Hepatocyte (in vitro differentiated cells): ENCODE results near the gene MVB12B. TPM values are rescaled to one million over a fixed set of nuclear protein-coding genes. Genes with fewer than 3 reads are reported as not detected.

Source experiments
- DNase-seq: peaks from one replicate; pipeline ENCODE4 v3.0.0-alpha.2; 2016; ENCODE audit warnings: low spot score
- H2AFZ ChIP-seq: fragments of 200-600 bp; sonication (generic); 2 replicates; pipeline ENCODE4 v1.6.0; 2016; ENCODE audit warnings: antibody characterized with exemption, mild to moderate bottlenecking
- H3K27ac ChIP-seq: fragments of 200-600 bp; sonication (generic); 2 replicates; pipeline ENCODE4 v1.5.1; 2016; ENCODE audit warnings: mild to moderate bottlenecking
- H3K27me3 ChIP-seq: fragments of 200-600 bp; sonication (generic); 2 replicates; pipeline ENCODE4 v1.6.1; 2016
- H3K36me3 ChIP-seq: fragments of 200-600 bp; sonication (generic); replicated peaks from 2 replicates; pipeline ENCODE4 v1.5.1; 2016; ENCODE audit warnings: low read depth; ENCODE audit not compliant: insufficient read depth
- H3K4me1 ChIP-seq: fragments of 200-600 bp; sonication (generic); 2 replicates; pipeline ENCODE4 v1.5.1; 2016; ENCODE audit warnings: mild to moderate bottlenecking, moderate library complexity; ENCODE audit not compliant: insufficient read depth
- H3K4me2 ChIP-seq: fragments of 200-600 bp; sonication (generic); 2 replicates; pipeline ENCODE4 v1.6.0; 2016
- H3K4me3 ChIP-seq: fragments of 200-600 bp; sonication (generic); 2 replicates; pipeline ENCODE4 v1.5.1; 2016; ENCODE audit warnings: mild to moderate bottlenecking
- H3K79me2 ChIP-seq: fragments of 200-600 bp; sonication (generic); 2 replicates; pipeline ENCODE4 v1.6.0; 2017; ENCODE audit warnings: mild to moderate bottlenecking
- H3K9me2 ChIP-seq: fragments of 200-600 bp; sonication (generic); replicated peaks from 2 replicates; pipeline ENCODE4 v1.6.0; 2017; ENCODE audit warnings: mild to moderate bottlenecking; ENCODE audit not compliant: insufficient read depth
- H3K9me3 ChIP-seq: fragments of 200-600 bp; sonication (generic); 2 replicates; pipeline ENCODE4 v1.5.1; 2016; ENCODE audit warnings: low read depth, mild to moderate bottlenecking
- H4K20me1 ChIP-seq: fragments of 200-600 bp; sonication (generic); 2 replicates; pipeline ENCODE4 v1.6.0; 2016; ENCODE audit warnings: mild to moderate bottlenecking; ENCODE audit not compliant: insufficient read depth, poor library complexity, severe bottlenecking
- EZH2 ChIP-seq: fragments of 200-600 bp; sonication (generic); IDR thresholded peaks from 2 replicates; pipeline ENCODE4 v1.6.1; 2016; ENCODE audit warnings: antibody characterized with exemption, mild to moderate bottlenecking, borderline replicate concordance
- EZH2phosphoT487 ChIP-seq: fragments of 200-600 bp; sonication (generic); IDR thresholded peaks from one replicate; pipeline ENCODE4 v1.6.1; 2018; ENCODE audit warnings: antibody characterized with exemption, mild to moderate bottlenecking, low read depth, moderate library complexity; ENCODE audit not compliant: unreplicated experiment, severe bottlenecking
- WGBS: methylation state at CpG from one replicate; pipeline ENCODE4 v1.1.6; 2016; ENCODE audit warnings: low lambda C conversion rate; ENCODE audit errors: missing lambda C conversion rate; 5-methylcytosine and 5-hydroxymethylcytosine counted together
- polyA plus RNA-seq: library from polyadenylated mRNA; unstranded; fragments of >200 nt; fragmentation: Nextera tagmentation; extraction: Ambion mirVana; gene quantifications from 2 replicates; pipeline ENCODE4 v1.2.1, GENCODE V29; 2016
- total RNA-seq: library from RNA; depleted of rRNA; stranded (reverse); fragments of >200 nt; gene quantifications from 2 replicates; pipeline ENCODE4 v1.2.3, GENCODE V29; 2014
- TF ChIP-seq, protein P1 (sequence below): fragments of 200-600 bp; sonication (generic); IDR thresholded peaks from 2 replicates; pipeline ENCODE4 v1.5.1; 2016; ENCODE audit warnings: antibody characterized with exemption, mild to moderate bottlenecking; ENCODE audit not compliant: poor library complexity

The MVB12B gene
- total and polyA plus RNA-seq, 2 experiments from 2014 or later: 11.8 to 12.1 TPM

GRCh38 chr9:126437701-126438100 is 111.1 kb downstream of the MVB12B start:
- no peaks in the 10 kb centered on the region for H3K27me3 ChIP-seq
- TF ChIP-seq EZH2phosphoT487: no peak
- no peak for TF ChIP-seq EZH2
- TF ChIP-seq, protein P1, sequence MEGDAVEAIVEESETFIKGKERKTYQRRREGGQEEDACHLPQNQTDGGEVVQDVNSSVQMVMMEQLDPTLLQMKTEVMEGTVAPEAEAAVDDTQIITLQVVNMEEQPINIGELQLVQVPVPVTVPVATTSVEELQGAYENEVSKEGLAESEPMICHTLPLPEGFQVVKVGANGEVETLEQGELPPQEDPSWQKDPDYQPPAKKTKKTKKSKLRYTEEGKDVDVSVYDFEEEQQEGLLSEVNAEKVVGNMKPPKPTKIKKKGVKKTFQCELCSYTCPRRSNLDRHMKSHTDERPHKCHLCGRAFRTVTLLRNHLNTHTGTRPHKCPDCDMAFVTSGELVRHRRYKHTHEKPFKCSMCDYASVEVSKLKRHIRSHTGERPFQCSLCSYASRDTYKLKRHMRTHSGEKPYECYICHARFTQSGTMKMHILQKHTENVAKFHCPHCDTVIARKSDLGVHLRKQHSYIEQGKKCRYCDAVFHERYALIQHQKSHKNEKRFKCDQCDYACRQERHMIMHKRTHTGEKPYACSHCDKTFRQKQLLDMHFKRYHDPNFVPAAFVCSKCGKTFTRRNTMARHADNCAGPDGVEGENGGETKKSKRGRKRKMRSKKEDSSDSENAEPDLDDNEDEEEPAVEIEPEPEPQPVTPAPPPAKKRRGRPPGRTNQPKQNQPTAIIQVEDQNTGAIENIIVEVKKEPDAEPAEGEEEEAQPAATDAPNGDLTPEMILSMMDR: no peak
- H3K4me2 ChIP-seq: no peak overlapping the region
- no peaks in the 10 kb centered on the region for H3K9me2 ChIP-seq
- WGBS: 95% methylated on average over 2 of the region's 2 CpGs
- no peak for DNase-seq
- no peaks in the 10 kb centered on the region for H3K36me3 ChIP-seq
- no peaks in the 10 kb centered on the region for H3K9me3 ChIP-seq
- peaks cover 5% of the 10 kb centered on the region for H3K4me1 ChIP-seq
- H4K20me1 ChIP-seq: no peaks in the 10 kb centered on the region
- H3K27ac ChIP-seq: no peak overlapping the region
- H3K79me2 ChIP-seq: no peaks in the 10 kb centered on the region
- no peak overlapping the region for H2AFZ ChIP-seq
- H3K4me3 ChIP-seq: no peak overlapping the region

DNA sequence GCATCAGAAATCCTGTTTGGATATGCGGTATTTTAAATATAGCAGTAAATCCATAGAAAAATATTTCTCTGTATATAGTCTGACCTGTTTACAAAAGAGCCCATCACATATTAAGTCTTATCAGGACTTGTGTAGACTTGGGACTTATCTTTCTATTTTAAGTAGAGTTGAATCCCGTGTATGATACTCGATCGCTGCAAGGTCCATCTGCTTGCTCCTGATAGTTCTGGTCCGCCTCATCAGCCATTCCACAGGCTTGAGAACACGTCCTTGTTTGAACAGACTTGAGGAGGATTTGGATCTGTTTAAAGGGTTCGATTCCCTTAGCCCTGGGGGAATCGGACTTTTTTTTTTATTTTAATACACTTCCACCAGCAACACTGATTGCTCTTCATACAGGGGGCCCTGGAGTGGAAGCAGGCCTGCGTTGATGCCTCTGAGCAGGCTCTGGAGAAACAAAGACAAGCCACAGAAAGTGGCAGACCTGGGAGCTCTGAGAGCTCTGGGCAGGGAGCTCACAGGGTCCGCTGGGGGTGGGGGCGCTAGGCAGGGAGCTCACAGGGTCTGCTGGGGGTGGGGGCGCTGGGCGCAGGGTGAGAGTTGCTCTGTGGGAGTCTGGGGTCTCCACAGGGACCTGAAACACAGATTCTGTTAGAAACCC is 112.2 kb downstream of the MVB12B start:
- peaks cover 5% of the 10 kb centered on the region for H3K4me1 ChIP-seq

DNA sequence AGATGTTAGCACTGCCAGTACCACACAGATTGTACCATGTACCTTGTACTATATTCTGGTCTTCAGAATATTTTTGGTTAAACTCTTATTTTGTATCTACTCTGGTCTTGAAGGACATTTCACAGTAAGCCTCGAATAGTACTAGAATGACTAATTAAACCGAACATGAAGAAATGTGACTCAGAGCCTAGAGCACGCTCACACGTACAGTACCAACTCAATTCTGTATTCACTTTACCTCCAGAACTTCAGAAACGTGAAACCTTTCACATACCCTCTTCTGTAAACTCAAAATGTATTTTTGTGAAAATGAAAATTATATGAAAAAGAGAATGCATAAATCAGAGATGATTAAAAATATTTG is 112.8 kb downstream of the MVB12B start:
- Histone ChIP-seq H3K27ac (no peak overlapping the region), H3K9me2 (no peaks in the 10 kb centered on the region), H3K4me1 (peaks cover 5% of the 10 kb centered on the region), H3K9me3 (no peaks in the 10 kb centered on the region), H3K4me2 (no peak overlapping the region), H4K20me1 (no peaks in the 10 kb centered on the region), H3K27me3 (no peaks in the 10 kb centered on the region), H3K36me3 (no peaks in the 10 kb centered on the region), H3K79me2 (no peaks in the 10 kb centered on the region), H2AFZ (no peak overlapping the region), H3K4me3 (no peak overlapping the region)
- TF ChIP-seq EZH2 (no peak), EZH2phosphoT487 (no peak)
- TF ChIP-seq, protein P1: no peak
- no peak for DNase-seq
- 79% methylated on average over 5 of the region's 5 CpGs for WGBS

More for the DNA sequence above, 112.2 kb downstream of the MVB12B start:
- no peaks in the 10 kb centered on the region for H3K79me2 ChIP-seq
- H3K27ac ChIP-seq: no peak overlapping the region
- no peaks in the 10 kb centered on the region for H4K20me1 ChIP-seq
- no peaks in the 10 kb centered on the region for H3K9me2 ChIP-seq
- no peaks in the 10 kb centered on the region for H3K36me3 ChIP-seq
- TF ChIP-seq EZH2 (no peak), EZH2phosphoT487 (no peak)
- TF ChIP-seq, protein P1: no peak
- no peak overlapping the region for H3K4me3 ChIP-seq
- no peak overlapping the region for H2AFZ ChIP-seq
- H3K27me3 ChIP-seq: no peaks in the 10 kb centered on the region
- no peak overlapping the region for H3K4me2 ChIP-seq
- WGBS: 79% methylated on average over 12 of the region's 13 CpGs
- no peaks in the 10 kb centered on the region for H3K9me3 ChIP-seq
- no peak for DNase-seq
